ENCODE measurements around the gene WIPF3. TPM values are rescaled to one million over a fixed set of nuclear protein-coding genes. Genes with fewer than 3 reads are reported as not detected.

WIPF3 gene
- total RNA-seq, 1 donor from 2014 or later, result 4.0 TPM

GRCh38 chr7:29841926-29842701 lies 35.8 kb downstream of the WIPF3 start:
- H3K36me3 Mint-ChIP-seq (ENCODE audit: low read depth), result no peaks in the 10 kb centered on the region
- no peak overlapping the region for H3K4me3 Mint-ChIP-seq
- TF ChIP-seq CTCF (conservative IDR thresholded peaks at IDR 0.05), result no peak
- no peaks in the 10 kb centered on the region for H3K9me3 Mint-ChIP-seq
- peaks cover 3% of the 10 kb centered on the region for H3K27me3 Mint-ChIP-seq (ENCODE audit: low read depth)
- H3K27ac Mint-ChIP-seq (ENCODE audit: unreplicated experiment), result no peak overlapping the region
- peaks cover 21% of the 10 kb centered on the region for H3K4me1 Mint-ChIP-seq
- DNase-seq (ENCODE audit: low read depth, low spot score), result no peak

- no peaks in the 10 kb centered on the region for H3K9me3 Mint-ChIP-seq
- H3K36me3 Mint-ChIP-seq (ENCODE audit: low read depth), result no peaks in the 10 kb centered on the region
- peak; percentile 9 for DNase-seq (ENCODE audit: low read depth, low spot score)
- TF ChIP-seq CTCF (conservative IDR thresholded peaks at IDR 0.05), result no peak
- H3K27me3 Mint-ChIP-seq (ENCODE audit: low read depth), result peaks cover 3% of the 10 kb centered on the region
- peak overlapping the region; percentile 28 for H3K4me3 Mint-ChIP-seq
- peaks cover 21% of the 10 kb centered on the region for H3K4me1 Mint-ChIP-seq
- H3K27ac Mint-ChIP-seq (ENCODE audit: unreplicated experiment), result no peak overlapping the region
Observed at GRCh38 chr7:29843093-29843492, 36.8 kb downstream of the WIPF3 start.

GRCh38 chr7:29843726-29844125 lies 37.4 kb downstream of the WIPF3 start:
- H3K27ac Mint-ChIP-seq (ENCODE audit: unreplicated experiment), result no peak overlapping the region
- peaks cover 3% of the 10 kb centered on the region for H3K27me3 Mint-ChIP-seq (ENCODE audit: low read depth)
- DNase-seq (ENCODE audit: low read depth, low spot score), result no peak
- no peak for TF ChIP-seq CTCF (conservative IDR thresholded peaks at IDR 0.05)
- no peak overlapping the region for H3K4me3 Mint-ChIP-seq
- no peaks in the 10 kb centered on the region for H3K36me3 Mint-ChIP-seq (ENCODE audit: low read depth)
- no peaks in the 10 kb centered on the region for H3K9me3 Mint-ChIP-seq
- H3K4me1 Mint-ChIP-seq, result peaks cover 21% of the 10 kb centered on the region

- Mint-ChIP-seq H3K27me3 (ENCODE audit: low read depth) (peaks cover 3% of the 10 kb centered on the region), H3K4me3 (no peak overlapping the region), H3K4me1 (peaks cover 21% of the 10 kb centered on the region), H3K27ac (ENCODE audit: unreplicated experiment) (no peak overlapping the region), H3K36me3 (ENCODE audit: low read depth) (no peaks in the 10 kb centered on the region), H3K9me3 (no peaks in the 10 kb centered on the region)
- no peak for DNase-seq (ENCODE audit: low read depth, low spot score)
- no peak for TF ChIP-seq CTCF (conservative IDR thresholded peaks at IDR 0.05)
Observed at GRCh38 chr7:29844559-29844958, 38.3 kb downstream of the WIPF3 start.

GRCh38 chr7:29847496-29847895 lies 41.2 kb downstream of the WIPF3 start:
- Mint-ChIP-seq H3K4me1 (peaks cover 23% of the 10 kb centered on the region), H3K4me3 (no peak overlapping the region), H3K27me3 (ENCODE audit: low read depth) (no peaks in the 10 kb centered on the region), H3K36me3 (ENCODE audit: low read depth) (peaks cover 2% of the 10 kb centered on the region), H3K27ac (ENCODE audit: unreplicated experiment) (no peak overlapping the region), H3K9me3 (no peaks in the 10 kb centered on the region)
- TF ChIP-seq CTCF (conservative IDR thresholded peaks at IDR 0.05), result no peak
- DNase-seq (ENCODE audit: low read depth, low spot score), result no peak
